H9 (cell line): Measurements from ENCODE around the gene LMCD1. TPM values are rescaled to one million over a fixed set of nuclear protein-coding genes. Genes with fewer than 3 reads are reported as not detected.

ENCODE experiments used
- DNase-seq: peaks from one replicate; pipeline ENCODE4 v3.0.0-alpha.2; 2017
- H2AFZ ChIP-seq: one replicate; pipeline ENCODE4 v1.6.1; 2013; ENCODE audit warnings: mild to moderate bottlenecking, low read length, control low read depth, moderate library complexity
- H2AK5ac ChIP-seq: 2 replicates; pipeline ENCODE4 v1.6.1; 2013; ENCODE audit warnings: low read length, control low read depth, mixed read lengths; ENCODE audit not compliant: insufficient read length
- H2BK120ac ChIP-seq: one replicate; pipeline ENCODE4 v1.6.1; 2013; ENCODE audit warnings: low read depth, mild to moderate bottlenecking, low read length, control low read depth, inconsistent platforms; ENCODE audit not compliant: poor library complexity, severe bottlenecking
- H2BK12ac ChIP-seq: 2 replicates; pipeline ENCODE4 v1.6.1; 2013; ENCODE audit warnings: low read length, control low read depth, mixed read lengths, low read depth; ENCODE audit not compliant: insufficient read length
- H2BK15ac ChIP-seq: 2 replicates; pipeline ENCODE4 v1.6.1; 2013; ENCODE audit warnings: low read depth, low read length, control low read depth
- H2BK20ac ChIP-seq: one replicate; pipeline ENCODE4 v1.6.1; 2013; ENCODE audit warnings: low read depth, mild to moderate bottlenecking, low read length, control low read depth, inconsistent platforms; ENCODE audit not compliant: poor library complexity, severe bottlenecking
- H2BK5ac ChIP-seq: 2 replicates; pipeline ENCODE4 v1.6.1; 2013; ENCODE audit warnings: low read length, control low read depth, mixed read lengths; ENCODE audit not compliant: insufficient read length
- H3K14ac ChIP-seq: 2 replicates; pipeline ENCODE4 v1.6.1; 2013; ENCODE audit warnings: low read length, control low read depth; ENCODE audit not compliant: insufficient read depth
- H3K18ac ChIP-seq: 2 replicates; pipeline ENCODE4 v1.6.1; 2013; ENCODE audit warnings: low read depth, mild to moderate bottlenecking, mixed read lengths, low read length, control low read depth; ENCODE audit not compliant: insufficient read length
- H3K23ac ChIP-seq: 2 replicates; pipeline ENCODE4 v1.6.1; 2013; ENCODE audit warnings: low read length, control low read depth, mixed read lengths, low read depth; ENCODE audit not compliant: insufficient read length
- H3K23me2 ChIP-seq: 2 replicates; pipeline ENCODE4 v1.6.1; 2013; ENCODE audit warnings: low read depth, mild to moderate bottlenecking, mixed read lengths, low read length, control low read depth; ENCODE audit not compliant: insufficient read length, poor library complexity, severe bottlenecking
- H3K27ac ChIP-seq: 2 replicates; pipeline ENCODE4 v1.5.1; 2013; ENCODE audit warnings: low read length, control low read depth, mixed read lengths, low read depth; ENCODE audit not compliant: insufficient read length
- H3K27me3 ChIP-seq: 2 replicates; pipeline ENCODE4 v1.6.1; 2013; ENCODE audit warnings: low read length, control low read depth, inconsistent platforms; ENCODE audit not compliant: insufficient read depth
- H3K4ac ChIP-seq: 2 replicates; pipeline ENCODE4 v1.6.1; 2013; ENCODE audit warnings: low read depth, mild to moderate bottlenecking, control low read depth, inconsistent platforms, low read length, moderate library complexity
- H3K4me1 ChIP-seq: 2 replicates; pipeline ENCODE4 v1.6.1; 2013; ENCODE audit warnings: low read length, control low read depth, inconsistent platforms; ENCODE audit not compliant: insufficient read depth
- H3K4me2 ChIP-seq: 2 replicates; pipeline ENCODE4 v1.6.1; 2013; ENCODE audit warnings: low read length, control low read depth, mixed read lengths; ENCODE audit not compliant: insufficient read length, insufficient read depth
- H3K56ac ChIP-seq: 2 replicates; pipeline ENCODE4 v1.6.1; 2013; ENCODE audit warnings: low read depth, mild to moderate bottlenecking, mixed read lengths, low read length, control low read depth; ENCODE audit not compliant: insufficient read length
- H3K79me1 ChIP-seq: 2 replicates; pipeline ENCODE4 v1.6.1; 2013; ENCODE audit warnings: low read depth, mild to moderate bottlenecking, moderate library complexity, low read length, control low read depth, inconsistent platforms; ENCODE audit not compliant: insufficient read depth, poor library complexity, severe bottlenecking
- H3K79me2 ChIP-seq: 2 replicates; pipeline ENCODE4 v1.6.1; 2013; ENCODE audit warnings: low read length, control low read depth, inconsistent platforms; ENCODE audit not compliant: insufficient read depth
- H3K9ac ChIP-seq: 2 replicates; pipeline ENCODE4 v1.6.1; 2013; ENCODE audit warnings: low read length, control low read depth, mixed read lengths; ENCODE audit not compliant: insufficient read length; ENCODE audit errors: extremely low read depth
- H3K9me3 ChIP-seq: one replicate; pipeline ENCODE4 v1.6.1; 2013; ENCODE audit warnings: low read depth, low read length, inconsistent platforms; ENCODE audit not compliant: control insufficient read depth
- H3T11ph ChIP-seq: one replicate; pipeline ENCODE4 v1.6.1; 2013; ENCODE audit warnings: mild to moderate bottlenecking, low read length, control low read depth, inconsistent platforms
- H4K20me1 ChIP-seq: one replicate; pipeline ENCODE4 v1.6.1; 2013; ENCODE audit not compliant: control insufficient read depth, insufficient read length, insufficient read depth
- H4K5ac ChIP-seq: 2 replicates; pipeline ENCODE4 v1.6.1; 2013; ENCODE audit warnings: low read depth, mild to moderate bottlenecking, mixed read lengths, low read length, control low read depth; ENCODE audit not compliant: insufficient read length
- H4K8ac ChIP-seq: replicated peaks from 2 replicates; pipeline ENCODE4 v1.6.1; 2013; ENCODE audit warnings: low read length, control low read depth, mixed read lengths, low read depth; ENCODE audit not compliant: insufficient read length
- H4K91ac ChIP-seq: 2 replicates; pipeline ENCODE4 v1.6.1; 2013; ENCODE audit warnings: low read depth, mild to moderate bottlenecking, moderate library complexity, mixed read lengths, low read length, control low read depth; ENCODE audit not compliant: insufficient read length
- H3K27ac Mint-ChIP-seq, 3 experiments: 2 replicates in 2 of 3; 3 replicates in 1 of 3; pipeline ENCODE4 v1.8.0; 2020 to 2021; ENCODE audit warnings: mixed read lengths in 3 of 3, mild to moderate bottlenecking in 1 of 3, moderate library complexity in 1 of 3
- H3K27me3 Mint-ChIP-seq: 2 replicates; pipeline ENCODE4 v1.8.0; 2021; ENCODE audit warnings: low read depth, mild to moderate bottlenecking, moderate library complexity, mixed read lengths
- H3K36me3 Mint-ChIP-seq, 3 experiments: 2 replicates in 2 of 3; 3 replicates in 1 of 3; pipeline ENCODE4 v1.8.0; 2020 to 2021; ENCODE audit warnings: low read depth in 3 of 3, mixed read lengths in 3 of 3; ENCODE audit not compliant: insufficient read depth in 1 of 3
- H3K4me1 Mint-ChIP-seq, 2 experiments: 2 replicates each; pipeline ENCODE4 v1.8.0; 2020; ENCODE audit warnings: mixed read lengths in 2 of 2
- H3K4me3 Mint-ChIP-seq, 2 experiments: 2 replicates in 1 of 2; 3 replicates in 1 of 2; pipeline ENCODE4 v1.8.0; 2020 to 2021; ENCODE audit warnings: mild to moderate bottlenecking in 2 of 2, mixed read lengths in 2 of 2, moderate library complexity in 1 of 2
- H3K9me3 Mint-ChIP-seq, 2 experiments: 2 replicates in 1 of 2; 3 replicates in 1 of 2; pipeline ENCODE4 v1.8.0; 2020; ENCODE audit warnings: mild to moderate bottlenecking in 2 of 2, mixed read lengths in 2 of 2, moderate library complexity in 1 of 2
- WGBS: extraction: QIAGEN DNeasy Blood & Tissue Kit; methylation state at CpG from one replicate; pipeline ENCODE4 v1.1.7; 2013; ENCODE audit warnings: missing lambda C conversion rate, low lambda C conversion rate, mixed read lengths; ENCODE audit not compliant: insufficient read length; ENCODE audit errors: extremely low coverage; 5-methylcytosine and 5-hydroxymethylcytosine counted together
- total RNA-seq: library from RNA; stranded (reverse); gene quantifications from 2 replicates; pipeline ENCODE4 v1.2.1, GENCODE V29; 2021
- TF ChIP-seq, protein P1 (sequence below): fragments of 200-600 bp; sonication (generic); conservative IDR thresholded peaks from 3 replicates; pipeline ENCODE4 v1.8.0; 2021; ENCODE audit warnings: antibody characterized with exemption, mild to moderate bottlenecking

Gene LMCD1
- total RNA-seq, 1 experiment from 2014 or later = 19.2 TPM

GRCh38 chr3:8520816-8521403 lies 19.3 kb downstream of the LMCD1 start:
- H3K4me3 Mint-ChIP-seq = no peak overlapping the region
- no peaks in the 10 kb centered on the region for H4K20me1 ChIP-seq

More at GRCh38 chr3:8520816-8521403, 19.3 kb downstream of the LMCD1 start:
- no peak overlapping the region for H3K23ac ChIP-seq
- H3K4me2 ChIP-seq = no peak overlapping the region
- no peak overlapping the region for H2BK120ac ChIP-seq
- no peak overlapping the region for H4K5ac ChIP-seq
- H2BK20ac ChIP-seq = no peak overlapping the region
- no peak overlapping the region for H3K4ac ChIP-seq
- H3K9ac ChIP-seq = no peak overlapping the region
- H3K9me3 ChIP-seq = no peaks in the 10 kb centered on the region
- H3K4me1 Mint-ChIP-seq = peaks cover 29 to 36% of the 10 kb centered on the region in 2 experiments
- no peaks in the 10 kb centered on the region for H3K23me2 ChIP-seq
- no peak overlapping the region for H3T11ph ChIP-seq
- peaks cover 4% of the 10 kb centered on the region; the same call in 1 of the 2 replicates for H3K4me1 ChIP-seq
- TF ChIP-seq, protein P1, sequence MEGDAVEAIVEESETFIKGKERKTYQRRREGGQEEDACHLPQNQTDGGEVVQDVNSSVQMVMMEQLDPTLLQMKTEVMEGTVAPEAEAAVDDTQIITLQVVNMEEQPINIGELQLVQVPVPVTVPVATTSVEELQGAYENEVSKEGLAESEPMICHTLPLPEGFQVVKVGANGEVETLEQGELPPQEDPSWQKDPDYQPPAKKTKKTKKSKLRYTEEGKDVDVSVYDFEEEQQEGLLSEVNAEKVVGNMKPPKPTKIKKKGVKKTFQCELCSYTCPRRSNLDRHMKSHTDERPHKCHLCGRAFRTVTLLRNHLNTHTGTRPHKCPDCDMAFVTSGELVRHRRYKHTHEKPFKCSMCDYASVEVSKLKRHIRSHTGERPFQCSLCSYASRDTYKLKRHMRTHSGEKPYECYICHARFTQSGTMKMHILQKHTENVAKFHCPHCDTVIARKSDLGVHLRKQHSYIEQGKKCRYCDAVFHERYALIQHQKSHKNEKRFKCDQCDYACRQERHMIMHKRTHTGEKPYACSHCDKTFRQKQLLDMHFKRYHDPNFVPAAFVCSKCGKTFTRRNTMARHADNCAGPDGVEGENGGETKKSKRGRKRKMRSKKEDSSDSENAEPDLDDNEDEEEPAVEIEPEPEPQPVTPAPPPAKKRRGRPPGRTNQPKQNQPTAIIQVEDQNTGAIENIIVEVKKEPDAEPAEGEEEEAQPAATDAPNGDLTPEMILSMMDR = no peak
- no peak overlapping the region for H2BK15ac ChIP-seq
- H2AFZ ChIP-seq = no peak overlapping the region
- no peaks in the 10 kb centered on the region for H3K79me1 ChIP-seq
- H3K79me2 ChIP-seq = no peaks in the 10 kb centered on the region
- H3K56ac ChIP-seq = no peak overlapping the region
- no peaks in the 10 kb centered on the region for H3K27me3 ChIP-seq
- no peak overlapping the region for H3K18ac ChIP-seq
- no peak overlapping the region for H2BK5ac ChIP-seq
- no peak overlapping the region for H3K27ac ChIP-seq
- H4K8ac ChIP-seq = no peak overlapping the region
- H2AK5ac ChIP-seq = no peak overlapping the region
- no peak overlapping the region for H2BK12ac ChIP-seq
- peaks cover 0 to 3% of the 10 kb centered on the region in 2 experiments; a peak in 2 of 5 replicates for H3K9me3 Mint-ChIP-seq
- H3K27ac Mint-ChIP-seq = no peak overlapping the region; a peak in 1 of 7 replicates
- H3K27me3 Mint-ChIP-seq = no peaks in the 10 kb centered on the region
- peaks cover 10 to 31% (median 29%) of the 10 kb centered on the region in 3 experiments; a peak in 6 of 7 replicates for H3K36me3 Mint-ChIP-seq
- no CpG with 5 or more reads among the region's 9 CpGs for WGBS
- H4K91ac ChIP-seq = no peak overlapping the region
- no peak for DNase-seq
- H3K14ac ChIP-seq = no peak overlapping the region
